H1 (cell line): ENCODE measurements around the gene C1orf146. TPM values are rescaled to one million over a fixed set of nuclear protein-coding genes. Genes with fewer than 3 reads are reported as not detected.

Experiments used
- GABPA ChIP-seq: IDR thresholded peaks from 2 replicates; pipeline ENCODE4 v1.6.1; 2011; ENCODE audit warnings: mild to moderate bottlenecking, low read length, moderate library complexity, borderline replicate concordance; ENCODE audit not compliant: insufficient read depth
- PHF8 ChIP-seq: fragments of 200-600 bp; sonication (generic); conservative IDR thresholded peaks from 2 replicates; pipeline ENCODE4 v1.7.1; 2012; ENCODE audit warnings: low read depth, mild to moderate bottlenecking, inconsistent platforms, low read length, moderate library complexity
- TEAD4 ChIP-seq: IDR thresholded peaks from 2 replicates; pipeline ENCODE4 v1.6.1; 2012; ENCODE audit warnings: low read depth, low read length, inconsistent platforms, mixed read lengths
- YY1 ChIP-seq: IDR thresholded peaks from 2 replicates; pipeline ENCODE4 v1.6.1; 2011; ENCODE audit warnings: low read depth, mild to moderate bottlenecking, low read length
- polyA plus RNA-seq, 7 experiments: library from polyadenylated mRNA; depleted of rRNA in 3 of 7; stranded (reverse) in 5 of 7; unstranded in 2 of 7; fragments of >200 nt in 5 of 7; fragments of 200-250 nt in 2 of 7; gene quantifications; 1 replicate in 5 of 7; 2 replicates in 1 of 7; 4 replicates in 1 of 7; pipeline versions ENCODE4 v1.2.1 to v1.2.3, GENCODE V29; 2011 to 2013; ENCODE audit warnings: missing spikeins in 2 of 7, mixed read lengths in 2 of 7
- total RNA-seq: library from RNA; stranded (reverse); fragmentation: NEBNext Ultra II Directional; extraction: Animal tissue kit (Norgen Biotek cat#: 25700); gene quantifications from 2 replicates; pipeline ENCODE4 v1.2.1, GENCODE V29; 2021
- TF ChIP-seq, protein P1 (sequence below): fragments of 300-600 bp; sonication (generic); IDR thresholded peaks from 2 replicates; pipeline ENCODE4 v1.7.1; 2012; ENCODE audit warnings: low read length, moderate library complexity, mild to moderate bottlenecking, inconsistent platforms; ENCODE audit not compliant: insufficient replicate concordance

C1orf146 gene
- total and polyA plus RNA-seq, 2 of the 8 experiments (the other 6 are each of a cell fraction or from before 2014, with no cell fraction given): not detected

DNA sequence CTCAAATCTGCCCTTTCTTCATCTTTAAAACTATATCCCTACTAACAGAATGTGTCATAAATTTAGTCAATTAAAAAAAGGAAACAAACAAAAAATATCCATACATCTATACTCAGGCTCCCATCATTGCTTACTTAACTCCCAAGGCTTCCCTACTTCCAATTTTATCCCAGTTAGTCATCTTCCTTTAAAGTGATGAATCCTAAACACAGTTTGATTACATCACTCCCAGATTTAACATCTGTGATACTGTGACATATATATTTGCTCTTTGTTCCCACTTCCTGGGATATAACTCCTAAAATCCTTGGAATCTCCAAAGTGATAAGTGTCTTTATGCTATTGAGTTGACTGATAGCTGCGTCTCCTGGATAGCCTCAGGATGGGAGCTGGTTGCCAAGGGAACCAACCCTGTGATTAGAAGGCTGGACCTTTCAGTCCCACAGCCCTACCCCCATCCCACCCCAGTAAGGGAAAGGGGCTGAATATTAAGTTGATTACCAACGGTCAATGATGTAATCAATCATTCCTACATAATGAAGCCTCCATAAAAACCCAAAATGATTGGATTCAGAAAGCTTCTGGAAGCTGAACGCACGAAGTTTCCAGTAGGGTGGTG, 59.5 kb downstream of the C1orf146 start (continued):
- TF ChIP-seq, protein P1, sequence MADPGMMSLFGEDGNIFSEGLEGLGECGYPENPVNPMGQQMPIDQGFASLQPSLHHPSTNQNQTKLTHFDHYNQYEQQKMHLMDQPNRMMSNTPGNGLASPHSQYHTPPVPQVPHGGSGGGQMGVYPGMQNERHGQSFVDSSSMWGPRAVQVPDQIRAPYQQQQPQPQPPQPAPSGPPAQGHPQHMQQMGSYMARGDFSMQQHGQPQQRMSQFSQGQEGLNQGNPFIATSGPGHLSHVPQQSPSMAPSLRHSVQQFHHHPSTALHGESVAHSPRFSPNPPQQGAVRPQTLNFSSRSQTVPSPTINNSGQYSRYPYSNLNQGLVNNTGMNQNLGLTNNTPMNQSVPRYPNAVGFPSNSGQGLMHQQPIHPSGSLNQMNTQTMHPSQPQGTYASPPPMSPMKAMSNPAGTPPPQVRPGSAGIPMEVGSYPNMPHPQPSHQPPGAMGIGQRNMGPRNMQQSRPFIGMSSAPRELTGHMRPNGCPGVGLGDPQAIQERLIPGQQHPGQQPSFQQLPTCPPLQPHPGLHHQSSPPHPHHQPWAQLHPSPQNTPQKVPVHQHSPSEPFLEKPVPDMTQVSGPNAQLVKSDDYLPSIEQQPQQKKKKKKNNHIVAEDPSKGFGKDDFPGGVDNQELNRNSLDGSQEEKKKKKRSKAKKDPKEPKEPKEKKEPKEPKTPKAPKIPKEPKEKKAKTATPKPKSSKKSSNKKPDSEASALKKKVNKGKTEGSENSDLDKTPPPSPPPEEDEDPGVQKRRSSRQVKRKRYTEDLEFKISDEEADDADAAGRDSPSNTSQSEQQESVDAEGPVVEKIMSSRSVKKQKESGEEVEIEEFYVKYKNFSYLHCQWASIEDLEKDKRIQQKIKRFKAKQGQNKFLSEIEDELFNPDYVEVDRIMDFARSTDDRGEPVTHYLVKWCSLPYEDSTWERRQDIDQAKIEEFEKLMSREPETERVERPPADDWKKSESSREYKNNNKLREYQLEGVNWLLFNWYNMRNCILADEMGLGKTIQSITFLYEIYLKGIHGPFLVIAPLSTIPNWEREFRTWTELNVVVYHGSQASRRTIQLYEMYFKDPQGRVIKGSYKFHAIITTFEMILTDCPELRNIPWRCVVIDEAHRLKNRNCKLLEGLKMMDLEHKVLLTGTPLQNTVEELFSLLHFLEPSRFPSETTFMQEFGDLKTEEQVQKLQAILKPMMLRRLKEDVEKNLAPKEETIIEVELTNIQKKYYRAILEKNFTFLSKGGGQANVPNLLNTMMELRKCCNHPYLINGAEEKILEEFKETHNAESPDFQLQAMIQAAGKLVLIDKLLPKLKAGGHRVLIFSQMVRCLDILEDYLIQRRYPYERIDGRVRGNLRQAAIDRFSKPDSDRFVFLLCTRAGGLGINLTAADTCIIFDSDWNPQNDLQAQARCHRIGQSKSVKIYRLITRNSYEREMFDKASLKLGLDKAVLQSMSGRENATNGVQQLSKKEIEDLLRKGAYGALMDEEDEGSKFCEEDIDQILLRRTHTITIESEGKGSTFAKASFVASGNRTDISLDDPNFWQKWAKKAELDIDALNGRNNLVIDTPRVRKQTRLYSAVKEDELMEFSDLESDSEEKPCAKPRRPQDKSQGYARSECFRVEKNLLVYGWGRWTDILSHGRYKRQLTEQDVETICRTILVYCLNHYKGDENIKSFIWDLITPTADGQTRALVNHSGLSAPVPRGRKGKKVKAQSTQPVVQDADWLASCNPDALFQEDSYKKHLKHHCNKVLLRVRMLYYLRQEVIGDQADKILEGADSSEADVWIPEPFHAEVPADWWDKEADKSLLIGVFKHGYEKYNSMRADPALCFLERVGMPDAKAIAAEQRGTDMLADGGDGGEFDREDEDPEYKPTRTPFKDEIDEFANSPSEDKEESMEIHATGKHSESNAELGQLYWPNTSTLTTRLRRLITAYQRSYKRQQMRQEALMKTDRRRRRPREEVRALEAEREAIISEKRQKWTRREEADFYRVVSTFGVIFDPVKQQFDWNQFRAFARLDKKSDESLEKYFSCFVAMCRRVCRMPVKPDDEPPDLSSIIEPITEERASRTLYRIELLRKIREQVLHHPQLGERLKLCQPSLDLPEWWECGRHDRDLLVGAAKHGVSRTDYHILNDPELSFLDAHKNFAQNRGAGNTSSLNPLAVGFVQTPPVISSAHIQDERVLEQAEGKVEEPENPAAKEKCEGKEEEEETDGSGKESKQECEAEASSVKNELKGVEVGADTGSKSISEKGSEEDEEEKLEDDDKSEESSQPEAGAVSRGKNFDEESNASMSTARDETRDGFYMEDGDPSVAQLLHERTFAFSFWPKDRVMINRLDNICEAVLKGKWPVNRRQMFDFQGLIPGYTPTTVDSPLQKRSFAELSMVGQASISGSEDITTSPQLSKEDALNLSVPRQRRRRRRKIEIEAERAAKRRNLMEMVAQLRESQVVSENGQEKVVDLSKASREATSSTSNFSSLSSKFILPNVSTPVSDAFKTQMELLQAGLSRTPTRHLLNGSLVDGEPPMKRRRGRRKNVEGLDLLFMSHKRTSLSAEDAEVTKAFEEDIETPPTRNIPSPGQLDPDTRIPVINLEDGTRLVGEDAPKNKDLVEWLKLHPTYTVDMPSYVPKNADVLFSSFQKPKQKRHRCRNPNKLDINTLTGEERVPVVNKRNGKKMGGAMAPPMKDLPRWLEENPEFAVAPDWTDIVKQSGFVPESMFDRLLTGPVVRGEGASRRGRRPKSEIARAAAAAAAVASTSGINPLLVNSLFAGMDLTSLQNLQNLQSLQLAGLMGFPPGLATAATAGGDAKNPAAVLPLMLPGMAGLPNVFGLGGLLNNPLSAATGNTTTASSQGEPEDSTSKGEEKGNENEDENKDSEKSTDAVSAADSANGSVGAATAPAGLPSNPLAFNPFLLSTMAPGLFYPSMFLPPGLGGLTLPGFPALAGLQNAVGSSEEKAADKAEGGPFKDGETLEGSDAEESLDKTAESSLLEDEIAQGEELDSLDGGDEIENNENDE: no peak
- TF ChIP-seq TEAD4 (no peak), GABPA (no peak), YY1 (no peak), PHF8 (no peak)
